Astrocyte of the spinal cord (primary cell): ENCODE results near the gene STAB2.
A peak's percentile ranks its signal among the peaks of the same experiment; 100 is the strongest.

Experiments used
- DNase-seq: peaks from one replicate; pipeline ENCODE4 v3.0.0; 2011; ENCODE audit warnings: low read depth, low spot score
- H3K4me3 ChIP-seq: 2 replicates; pipeline ENCODE4 v1.5.1; 2011; ENCODE audit warnings: low read depth, mild to moderate bottlenecking, low read length, moderate library complexity
- in situ Hi-C: cut with HindIII; loops from 2 replicates; pipeline ENCODE4 v1.10.0; 2017; ENCODE audit warnings: low sequenced_read_pairs
- TF ChIP-seq, protein P1 (sequence below): IDR thresholded peaks from 2 replicates; pipeline ENCODE4 v1.5.1; 2012; ENCODE audit warnings: low read depth, mild to moderate bottlenecking, low read length, inconsistent platforms

Gene STAB2

DNA sequence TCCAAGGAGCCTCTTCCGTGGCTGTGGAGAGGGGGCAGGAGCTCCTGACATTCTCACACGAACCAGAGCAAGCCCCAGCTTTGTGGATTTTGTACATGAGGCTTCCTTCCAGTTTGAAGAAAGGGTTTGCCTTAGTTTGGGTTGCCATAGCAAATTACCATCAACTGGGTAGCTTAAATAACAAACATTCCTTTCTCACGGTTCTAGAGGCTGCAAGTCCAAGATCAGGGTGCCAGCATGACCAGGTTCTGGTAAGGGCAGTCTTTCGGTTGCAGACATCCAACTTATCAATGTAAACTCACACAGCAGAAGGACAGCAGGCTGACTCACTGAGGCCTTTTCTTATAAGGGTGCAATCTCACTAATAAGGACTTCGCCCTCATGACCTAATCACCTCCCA is 25.9 kb upstream of the STAB2 start:
- no peak overlapping the region for H3K4me3 ChIP-seq
- in situ Hi-C loops: no loop called here
- TF ChIP-seq, protein P1, sequence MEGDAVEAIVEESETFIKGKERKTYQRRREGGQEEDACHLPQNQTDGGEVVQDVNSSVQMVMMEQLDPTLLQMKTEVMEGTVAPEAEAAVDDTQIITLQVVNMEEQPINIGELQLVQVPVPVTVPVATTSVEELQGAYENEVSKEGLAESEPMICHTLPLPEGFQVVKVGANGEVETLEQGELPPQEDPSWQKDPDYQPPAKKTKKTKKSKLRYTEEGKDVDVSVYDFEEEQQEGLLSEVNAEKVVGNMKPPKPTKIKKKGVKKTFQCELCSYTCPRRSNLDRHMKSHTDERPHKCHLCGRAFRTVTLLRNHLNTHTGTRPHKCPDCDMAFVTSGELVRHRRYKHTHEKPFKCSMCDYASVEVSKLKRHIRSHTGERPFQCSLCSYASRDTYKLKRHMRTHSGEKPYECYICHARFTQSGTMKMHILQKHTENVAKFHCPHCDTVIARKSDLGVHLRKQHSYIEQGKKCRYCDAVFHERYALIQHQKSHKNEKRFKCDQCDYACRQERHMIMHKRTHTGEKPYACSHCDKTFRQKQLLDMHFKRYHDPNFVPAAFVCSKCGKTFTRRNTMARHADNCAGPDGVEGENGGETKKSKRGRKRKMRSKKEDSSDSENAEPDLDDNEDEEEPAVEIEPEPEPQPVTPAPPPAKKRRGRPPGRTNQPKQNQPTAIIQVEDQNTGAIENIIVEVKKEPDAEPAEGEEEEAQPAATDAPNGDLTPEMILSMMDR: no peak
- DNase-seq: peak; percentile 28

DNA sequence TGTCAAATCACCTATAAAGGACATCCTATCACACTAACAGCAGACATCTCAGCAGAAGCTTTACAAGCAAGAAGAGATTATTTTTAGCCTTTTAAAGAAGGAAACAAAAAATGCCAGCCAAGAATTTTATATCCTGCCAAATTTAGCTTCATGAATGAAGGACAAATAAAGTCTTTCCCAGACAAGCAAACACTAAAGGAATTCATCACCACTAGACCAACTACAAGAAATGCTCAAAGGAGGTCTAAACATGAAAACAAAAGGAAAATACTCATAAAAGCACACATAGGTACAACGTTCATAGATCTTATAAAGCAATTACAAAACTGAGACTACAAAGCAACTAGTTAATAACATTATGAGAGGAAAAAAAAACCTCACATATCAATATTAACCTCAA is 20.7 kb upstream of the STAB2 start:
- DNase-seq: no peak
- in situ Hi-C loops: no loop called here
- TF ChIP-seq, protein P1: no peak
- no peak overlapping the region for H3K4me3 ChIP-seq

DNA sequence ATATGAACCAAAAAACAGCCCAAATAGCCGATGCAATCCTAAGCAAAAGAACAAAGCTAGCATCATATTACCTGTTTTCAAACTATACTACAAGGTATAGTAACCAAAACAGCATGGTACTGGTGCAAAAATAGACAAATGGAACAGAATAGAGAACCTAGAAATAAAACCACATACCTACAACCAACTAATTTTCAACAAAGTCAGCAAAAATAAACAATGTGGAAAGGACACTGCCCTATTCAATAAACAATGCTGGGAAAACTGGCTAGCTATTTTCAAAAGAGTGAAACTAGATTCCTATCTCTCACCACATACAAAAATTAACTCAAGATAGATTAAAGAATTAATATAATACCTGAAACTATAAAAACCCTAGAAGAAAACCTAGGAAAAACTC is 17.8 kb upstream of the STAB2 start:
- H3K4me3 ChIP-seq: no peak overlapping the region
- DNase-seq: no peak
- TF ChIP-seq, protein P1: no peak
- in situ Hi-C loops: no loop called here

DNA sequence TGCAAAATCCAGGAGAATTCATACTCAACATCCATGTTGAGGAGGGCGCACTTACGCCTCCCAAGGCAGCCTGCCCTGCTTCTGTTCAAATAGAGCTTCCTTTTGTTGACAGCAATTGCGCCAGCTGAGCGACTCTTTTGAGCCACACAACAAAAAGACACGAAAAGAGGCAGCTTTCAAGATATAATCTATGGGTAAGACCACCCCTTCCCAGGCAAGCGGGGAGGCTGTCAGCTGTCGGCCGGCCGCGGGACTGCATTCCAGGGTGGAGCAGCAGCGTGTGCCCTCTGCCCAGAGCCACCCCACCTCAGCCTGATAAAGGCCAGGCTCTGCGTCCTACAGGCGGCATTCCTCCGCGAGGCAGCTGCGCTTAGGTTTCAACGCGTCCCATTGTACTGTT is 15.8 kb upstream of the STAB2 start:
- in situ Hi-C loops: no loop called here
- peak; percentile 4 for DNase-seq
- H3K4me3 ChIP-seq: no peak overlapping the region
- TF ChIP-seq, protein P1: no peak

DNA sequence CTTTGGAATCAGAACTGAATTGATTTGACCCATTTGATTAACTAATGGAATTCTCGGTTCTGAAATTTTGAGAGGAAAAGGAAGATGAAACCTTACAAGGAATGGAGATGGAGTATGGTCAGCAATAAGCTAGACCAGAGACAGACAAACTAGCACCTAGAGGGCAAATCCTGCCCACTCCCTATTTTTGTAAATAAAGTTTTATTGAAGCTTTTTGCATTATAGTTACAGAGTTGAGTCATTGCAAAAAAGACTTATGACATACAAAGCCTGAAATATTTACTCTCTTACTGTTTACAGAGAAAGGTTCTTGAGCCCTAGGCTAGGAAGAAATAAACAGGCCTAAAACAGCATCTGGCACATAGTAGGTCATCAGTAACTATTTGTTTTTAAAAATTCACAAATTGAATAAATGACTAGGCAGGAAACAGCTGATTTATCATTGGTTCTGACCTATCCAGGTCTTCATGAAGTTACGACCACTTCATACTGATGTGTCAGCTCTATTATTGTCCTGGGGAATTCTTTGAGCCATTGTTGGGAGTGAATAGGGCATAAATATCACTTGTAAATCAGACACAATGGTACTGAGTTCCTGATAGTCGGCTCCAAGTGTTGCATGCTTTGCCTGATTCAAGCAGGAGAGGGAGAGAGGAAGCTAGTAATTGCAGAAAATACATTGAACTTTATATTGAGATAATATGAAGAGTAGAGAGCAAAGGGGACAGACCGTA is 14.6 kb upstream of the STAB2 start:
- in situ Hi-C loops: no loop called here
- no peak for DNase-seq
- TF ChIP-seq, protein P1: no peak
- no peak overlapping the region for H3K4me3 ChIP-seq

DNA sequence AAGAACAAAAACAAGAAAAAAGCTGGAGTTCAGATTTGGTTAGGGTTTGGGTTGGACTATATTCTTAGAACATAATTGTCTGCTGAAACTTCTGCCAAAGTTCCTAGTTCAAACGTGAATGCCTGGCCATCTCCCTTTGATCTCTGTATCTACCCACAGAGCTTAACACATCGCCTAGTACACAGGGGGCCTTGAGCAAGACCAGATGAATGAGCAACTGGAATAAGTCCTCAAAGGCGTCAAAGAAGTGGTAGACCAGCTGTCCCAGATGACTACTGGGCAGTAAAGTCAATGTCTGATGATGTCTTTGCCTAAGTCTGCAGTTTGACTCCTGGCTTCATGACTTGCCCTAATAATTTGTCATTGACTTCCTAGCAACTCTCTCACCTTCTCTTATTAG is 13.9 kb upstream of the STAB2 start:
- in situ Hi-C loops: no loop called here

More for the DNA sequence above, 13.9 kb upstream of the STAB2 start:
- no peak overlapping the region for H3K4me3 ChIP-seq
- no peak for DNase-seq
- TF ChIP-seq, protein P1: no peak
